Measurements from ENCODE around the gene EXOC4.

The EXOC4 gene

GRCh38 chr7:133573554-133574265 is 320.8 kb downstream of the EXOC4 start:
- no peak for DNase-seq (ENCODE audit: low read depth)

GRCh38 chr7:133575726-133576440 is 323.0 kb downstream of the EXOC4 start:
- DNase-seq (ENCODE audit: low read depth): no peak

GRCh38 chr7:133576612-133577168 is 323.8 kb downstream of the EXOC4 start:
- no peak for DNase-seq (ENCODE audit: low read depth)

- DNase-seq (ENCODE audit: low read depth): peak; percentile 65
These were observed 330.1 kb downstream of the EXOC4 start for GRCh38 chr7:133582766-133583523.

- DNase-seq (ENCODE audit: low read depth): no peak
These were observed 330.8 kb downstream of the EXOC4 start for GRCh38 chr7:133583545-133584171.

GRCh38 chr7:133584956-133585668 is 332.2 kb downstream of the EXOC4 start:
- no peak for DNase-seq (ENCODE audit: low read depth)

DNA sequence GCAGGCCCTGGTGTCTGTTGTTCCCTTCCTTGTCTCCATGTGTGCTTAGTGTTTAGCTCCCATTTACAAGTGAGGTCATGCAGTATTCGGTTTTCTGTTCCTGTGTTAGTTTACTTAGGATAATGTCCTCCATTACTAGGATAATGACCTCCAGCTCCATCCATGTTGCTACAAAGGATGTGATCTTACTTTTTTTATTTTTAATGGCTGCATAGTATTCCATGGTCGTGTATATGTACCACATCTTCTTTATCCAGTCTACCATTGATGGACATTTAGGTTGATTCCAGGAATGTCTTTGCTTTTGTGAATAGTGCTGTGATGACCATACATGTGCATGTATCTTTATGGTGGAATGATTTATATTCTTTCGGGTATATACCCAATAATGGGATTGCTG is 333.4 kb downstream of the EXOC4 start:
- DNase-seq (ENCODE audit: low read depth): no peak

DNA sequence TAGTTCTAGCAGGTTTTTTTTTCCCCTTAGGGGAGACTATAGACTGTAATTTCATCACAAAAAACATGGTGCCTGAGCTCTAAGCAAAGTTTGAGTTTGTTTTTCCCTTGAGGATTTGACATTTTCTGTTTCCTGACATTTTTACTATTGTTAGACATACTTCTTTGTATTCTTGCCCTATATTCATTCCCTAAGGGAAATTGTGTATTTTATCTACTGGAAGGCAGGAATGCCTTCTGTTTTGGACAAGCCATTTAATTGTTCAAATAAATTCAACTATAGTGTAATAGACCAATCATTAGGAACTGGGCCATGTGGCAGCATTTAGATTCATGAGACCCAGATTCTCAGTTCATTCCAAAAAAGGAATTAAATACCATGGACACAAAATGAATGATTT is 335.0 kb downstream of the EXOC4 start:
- no peak for DNase-seq (ENCODE audit: low read depth)

GRCh38 chr7:133590795-133591194 is 337.9 kb downstream of the EXOC4 start:
- no peak for DNase-seq (ENCODE audit: low read depth)

DNA sequence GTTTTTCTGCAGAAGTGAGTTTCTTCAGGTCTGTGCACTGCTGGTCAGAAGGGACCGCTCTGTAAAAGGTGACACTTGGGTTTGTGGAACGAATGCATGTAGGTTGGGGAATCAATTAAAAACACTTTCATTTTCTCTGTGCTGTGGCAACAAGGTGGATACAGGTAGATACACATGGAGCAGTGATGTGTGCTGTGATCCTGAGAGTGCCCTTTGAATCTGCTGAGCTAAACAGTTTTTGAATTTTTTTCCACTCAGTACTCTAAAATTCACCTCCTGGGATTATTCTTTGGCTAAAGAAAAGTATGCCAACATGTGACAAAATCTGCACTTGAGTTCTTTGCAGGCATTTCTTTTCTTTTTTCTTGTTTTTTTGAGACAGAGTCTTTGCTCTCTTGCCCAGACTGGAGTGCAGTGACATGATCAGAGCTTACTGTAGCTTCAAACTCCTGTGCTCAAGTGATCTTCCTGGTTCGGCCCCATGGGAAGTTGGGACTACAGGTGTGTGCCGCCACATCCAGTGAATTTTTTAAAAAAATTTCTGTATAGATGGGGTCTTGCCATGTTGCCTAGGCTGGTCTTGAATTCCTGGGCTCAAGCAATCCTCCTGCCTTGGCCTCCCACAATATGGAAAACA is 338.9 kb downstream of the EXOC4 start:
- DNase-seq (ENCODE audit: low read depth): no peak

DNA sequence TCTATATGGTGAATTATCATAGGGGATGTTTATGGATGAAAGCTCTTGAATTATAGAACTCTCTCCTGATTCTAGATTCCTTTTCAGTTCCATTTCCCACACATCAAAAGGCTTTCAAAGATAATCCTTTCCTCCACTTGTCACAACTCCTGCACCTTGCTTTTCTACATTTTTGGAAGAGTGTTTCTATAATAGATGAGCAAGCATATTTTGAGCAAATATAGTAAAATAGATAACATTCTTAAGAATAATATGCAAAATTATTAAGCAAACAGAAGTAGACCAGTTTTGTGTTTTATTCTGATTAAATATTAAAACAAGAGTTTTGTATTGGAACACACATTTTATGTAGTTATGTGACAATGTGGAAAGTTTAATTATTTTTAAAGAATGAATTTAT is 340.7 kb downstream of the EXOC4 start:
- no peak for DNase-seq (ENCODE audit: low read depth)

DNA sequence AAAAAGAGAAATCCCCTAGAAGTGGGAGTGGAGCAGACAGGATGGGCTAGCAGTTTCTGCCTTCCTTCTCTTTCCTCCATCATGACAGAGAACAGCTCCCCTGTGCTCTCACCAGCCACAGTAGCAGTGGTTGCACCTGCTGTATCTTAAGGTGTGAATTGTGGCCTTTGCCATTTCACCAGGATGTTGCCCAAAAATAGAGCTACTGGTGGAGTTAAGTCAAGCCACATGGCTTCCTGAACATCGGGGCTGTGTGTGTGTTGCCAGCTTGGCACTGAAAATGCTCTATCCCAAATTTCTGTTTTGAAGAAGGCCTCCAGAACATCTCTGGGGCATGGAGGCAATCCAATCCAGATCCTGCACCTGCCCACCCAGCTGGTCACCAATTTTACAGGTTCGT is 348.7 kb downstream of the EXOC4 start:
- no peak for DNase-seq (ENCODE audit: low read depth)

DNA sequence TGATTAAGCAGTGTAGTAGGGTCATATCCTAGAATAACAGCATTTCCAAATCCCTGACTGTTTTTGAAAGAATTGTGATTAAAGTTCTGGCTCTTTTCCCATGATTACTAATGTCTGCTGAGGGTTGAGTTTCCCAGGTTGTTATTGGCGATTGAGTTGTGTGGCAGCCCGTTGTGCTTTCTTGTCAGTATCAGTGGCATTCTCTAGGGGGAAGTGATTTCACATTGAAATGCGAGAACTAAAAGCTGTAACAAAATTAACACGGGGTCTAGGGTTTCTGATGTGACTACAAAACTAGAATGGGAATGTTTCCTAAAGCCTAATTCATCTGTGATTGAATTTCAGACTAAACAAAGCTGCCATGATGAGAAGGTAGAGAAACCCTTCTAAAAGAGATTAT is 349.4 kb downstream of the EXOC4 start:
- peak; percentile 40 for DNase-seq (ENCODE audit: low read depth)

DNA sequence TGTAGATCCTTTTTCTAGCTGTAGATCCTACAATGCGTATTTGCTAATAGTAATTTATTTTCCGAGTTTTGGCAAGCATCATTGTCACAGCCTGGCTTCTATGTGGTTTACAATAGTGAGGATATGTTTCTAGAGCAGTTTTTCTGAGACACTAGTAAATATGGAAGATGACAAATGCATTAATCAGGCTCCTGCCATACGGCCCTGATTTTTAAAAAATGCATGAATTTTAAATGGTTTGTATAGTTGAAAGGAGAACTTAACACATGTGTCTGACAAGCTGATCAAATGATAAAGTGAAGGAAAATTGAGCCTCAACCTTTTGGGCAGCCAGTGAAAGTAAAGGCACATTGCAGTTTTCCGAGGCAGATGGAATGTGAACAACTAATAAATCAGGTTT is 354.1 kb downstream of the EXOC4 start:
- no peak for DNase-seq (ENCODE audit: low read depth)

DNA sequence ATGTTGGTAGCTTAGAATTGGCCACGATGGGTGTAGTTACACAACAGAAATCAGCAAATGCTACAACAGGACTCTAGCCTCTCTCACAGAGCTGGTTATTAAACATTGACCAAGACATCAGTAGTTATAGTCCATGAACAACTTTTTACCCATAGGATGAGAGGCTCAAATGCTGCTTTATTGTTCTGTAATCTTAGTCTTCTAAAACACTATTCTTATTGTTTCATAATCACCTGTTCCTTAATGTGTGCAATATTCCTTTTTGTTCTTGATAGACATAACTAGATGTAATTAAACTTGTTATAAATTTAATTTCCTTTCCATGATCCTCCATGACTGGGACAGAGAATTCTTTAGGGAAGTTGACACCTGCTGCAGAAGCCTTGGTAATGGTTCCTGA is 356.9 kb downstream of the EXOC4 start:
- no peak for DNase-seq (ENCODE audit: low read depth)

DNA sequence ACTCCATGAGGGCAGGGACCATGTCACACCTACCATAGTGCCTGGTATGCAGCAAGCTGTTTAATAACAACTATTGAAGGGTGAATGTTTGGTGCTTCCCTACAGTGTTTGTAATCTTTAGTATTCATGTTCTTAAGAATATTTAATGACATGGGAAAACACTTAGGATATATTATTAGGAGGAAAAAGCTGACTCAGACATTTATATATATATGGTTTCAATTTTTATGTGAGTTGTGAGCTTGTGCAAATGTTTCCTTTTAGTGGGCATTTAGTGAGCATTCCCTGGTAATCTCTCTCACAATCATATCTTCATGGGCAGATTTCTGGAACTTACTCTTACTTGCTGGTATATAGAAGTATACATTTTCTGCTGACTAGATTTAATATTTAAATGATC is 359.1 kb downstream of the EXOC4 start:
- DNase-seq (ENCODE audit: low read depth): no peak

GRCh38 chr7:133613250-133613790 is 360.4 kb downstream of the EXOC4 start:
- no peak for DNase-seq (ENCODE audit: low read depth)

GRCh38 chr7:133614251-133614650 is 361.4 kb downstream of the EXOC4 start:
- DNase-seq (ENCODE audit: low read depth): no peak

DNA sequence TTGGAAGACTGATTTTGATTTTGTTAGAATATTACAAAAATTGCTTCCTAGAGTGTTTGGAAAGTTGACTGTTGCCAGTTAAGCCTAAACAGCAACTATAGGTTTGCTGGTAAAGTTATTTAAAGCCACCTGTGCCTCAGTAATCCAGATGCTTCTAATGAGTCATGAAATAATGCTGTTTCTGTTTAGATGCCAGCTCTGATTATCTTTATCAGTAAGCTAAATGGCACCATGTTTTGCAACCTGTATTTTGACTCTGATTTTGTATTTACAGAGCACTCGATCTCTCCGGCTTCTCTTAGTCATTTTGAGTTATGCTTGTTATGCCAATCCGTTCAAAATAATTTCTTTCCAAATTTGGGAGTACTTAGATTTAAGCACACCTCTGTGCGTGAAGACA is 366.1 kb downstream of the EXOC4 start:
- DNase-seq (ENCODE audit: low read depth): no peak

DNA sequence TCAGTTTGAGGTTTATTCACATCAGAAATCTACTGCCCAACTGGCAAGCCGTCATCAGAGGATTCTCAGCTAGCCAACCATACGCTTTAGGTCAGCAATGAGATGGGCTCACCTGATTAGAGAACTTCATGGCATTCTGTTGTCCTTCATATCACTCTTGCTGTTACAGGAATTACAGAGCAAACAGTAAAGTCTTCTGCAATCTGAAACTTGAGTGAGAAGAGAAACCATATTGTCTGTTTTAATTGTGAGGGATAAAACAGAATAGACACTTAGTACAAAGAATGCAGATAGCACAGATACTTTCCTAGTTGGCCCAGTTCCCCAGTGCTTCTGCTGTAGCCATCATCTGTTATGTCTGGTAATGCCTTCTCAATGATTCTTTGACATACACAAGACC is 366.6 kb downstream of the EXOC4 start:
- DNase-seq (ENCODE audit: low read depth): no peak

DNA sequence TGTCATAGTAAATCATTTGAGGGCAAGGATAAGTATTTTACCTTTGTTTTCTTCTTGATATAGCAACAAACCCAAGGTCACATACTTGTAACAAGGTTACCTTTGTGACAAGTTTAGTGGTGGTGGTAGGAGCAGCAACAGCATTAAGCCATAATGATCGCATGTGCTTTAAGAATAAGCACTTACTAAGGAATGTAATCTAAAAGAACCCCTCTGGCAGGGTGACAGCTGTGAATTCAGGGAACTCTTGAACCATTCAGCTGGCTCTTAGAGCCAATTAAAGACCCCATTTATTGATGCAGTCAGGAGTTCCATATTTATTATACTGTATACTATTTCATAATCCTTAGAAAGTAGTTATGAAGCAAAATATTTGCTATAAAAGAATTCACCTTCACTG is 370.8 kb downstream of the EXOC4 start:
- DNase-seq (ENCODE audit: low read depth): no peak

Measured in fibroblast of the conjunctiva (primary cell).